Stimulated activated naive CD8-positive, alpha-beta T cell treated with anti-CD3 and anti-CD28 coated beads, Interleukin-15, amount 100 ng/mL, for 72 hours (primary cell): ENCODE results near the gene KIZ.

ENCODE experiments used
- ATAC-seq: fragments of 150-1000 bp; cut with Tn5 transposase; 2 replicates; pipeline ENCODE4 v1.10.0; 2021; ENCODE audit warnings: mild to moderate bottlenecking, moderate library complexity
- DNase-seq, 2 donors: peaks; one replicate each; pipeline ENCODE4 v3.0.0; 2021 to 2022
- H3K27ac Mint-ChIP-seq, 2 donors: one replicate each; pipeline ENCODE4 v1.8.0; 2022; ENCODE audit warnings: mild to moderate bottlenecking in 2 of 2, mixed read lengths in 2 of 2, moderate library complexity in 2 of 2
- H3K27me3 Mint-ChIP-seq: one replicate; pipeline ENCODE4 v1.8.0; 2022; ENCODE audit warnings: mixed read lengths
- H3K4me1 Mint-ChIP-seq: one replicate; pipeline ENCODE4 v1.8.0; 2022; ENCODE audit warnings: mild to moderate bottlenecking, mixed read lengths
- H3K4me3 Mint-ChIP-seq, 2 donors: one replicate each; pipeline ENCODE4 v1.8.0; 2022; ENCODE audit warnings: mild to moderate bottlenecking in 2 of 2, mixed read lengths in 2 of 2, moderate library complexity in 1 of 2
- H3K9me3 Mint-ChIP-seq, 2 donors: one replicate each; pipeline ENCODE4 v1.8.0; 2022; ENCODE audit warnings: mixed read lengths in 2 of 2

Gene KIZ

DNA sequence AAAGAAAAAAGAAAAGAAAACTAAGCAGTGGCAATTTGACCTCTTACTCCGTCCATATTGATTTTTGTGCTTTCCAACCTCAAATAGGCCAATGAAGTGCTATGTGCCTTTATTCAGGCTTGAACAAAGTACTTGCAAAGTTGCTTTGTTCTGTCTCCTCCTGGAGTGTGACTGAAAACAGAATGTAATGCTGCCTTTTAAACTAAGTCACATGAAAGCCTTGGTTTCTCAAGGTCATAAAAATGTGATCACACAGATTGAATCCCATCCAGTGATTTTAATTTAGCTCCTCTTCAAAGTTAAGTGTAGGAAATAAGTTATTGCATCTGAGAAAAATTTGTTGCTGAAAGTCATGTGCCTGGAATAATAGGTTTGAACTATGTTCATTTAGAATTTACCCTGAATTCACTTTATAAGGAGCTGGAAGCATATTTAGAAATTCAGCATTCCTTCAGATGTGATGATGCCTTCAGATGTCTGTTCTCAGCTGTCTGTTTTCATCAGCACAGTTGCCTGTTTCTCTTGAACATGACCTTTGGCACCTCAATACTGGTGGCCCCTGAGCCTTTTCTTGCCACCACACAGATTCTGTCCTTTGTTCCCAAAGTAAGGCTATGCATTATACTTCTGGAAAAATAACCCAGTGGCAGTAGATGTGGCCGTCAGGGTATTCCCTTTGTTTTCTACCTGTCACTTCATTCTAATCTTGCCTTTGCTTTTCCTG, 48.8 kb downstream of the KIZ start:
- H3K9me3 Mint-ChIP-seq: peaks cover 5 to 8% of the 10 kb centered on the region in 2 donors
- no peaks in the 10 kb centered on the region for H3K27me3 Mint-ChIP-seq
- ATAC-seq: no peak
- H3K27ac Mint-ChIP-seq: no peak overlapping the region
- H3K4me3 Mint-ChIP-seq: no peak overlapping the region
- peaks cover 18% of the 10 kb centered on the region for H3K4me1 Mint-ChIP-seq
- no peak for DNase-seq

DNA sequence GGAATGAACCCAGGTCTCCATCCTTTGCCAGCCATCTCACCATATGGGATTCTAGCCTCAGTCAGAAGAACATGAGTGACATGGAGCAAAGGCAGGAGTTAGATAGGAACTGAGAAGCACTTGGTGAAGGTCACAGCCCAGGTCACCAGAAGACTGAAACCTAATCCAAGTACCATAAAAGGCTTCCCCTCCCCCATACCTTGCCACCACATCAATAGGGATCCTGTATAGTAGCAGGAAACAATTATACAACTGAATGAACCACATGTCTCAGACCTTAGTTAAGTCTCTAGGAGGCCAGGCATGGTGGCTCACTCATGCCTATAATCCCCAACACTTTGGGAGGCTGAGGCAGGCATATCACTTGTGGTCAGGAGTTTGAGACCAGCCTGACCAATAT, 49.6 kb downstream of the KIZ start:
- ATAC-seq: peak; percentile 54

GRCh38 chr20:21177767-21178166, 51.9 kb downstream of the KIZ start:
- Mint-ChIP-seq H3K4me3 (no peak overlapping the region), H3K27ac (no peak overlapping the region), H3K4me1 (peaks cover 18% of the 10 kb centered on the region), H3K9me3 (peaks cover 0 to 8% of the 10 kb centered on the region in 2 donors), H3K27me3 (no peaks in the 10 kb centered on the region)
- ATAC-seq (no peak), DNase-seq (no peak)

More for the DNA sequence above, 49.6 kb downstream of the KIZ start:
- H3K9me3 Mint-ChIP-seq: peaks cover 4 to 8% of the 10 kb centered on the region in 2 donors
- DNase-seq: no peak
- H3K4me3 Mint-ChIP-seq: no peak overlapping the region
- no peaks in the 10 kb centered on the region for H3K27me3 Mint-ChIP-seq
- peaks cover 18% of the 10 kb centered on the region for H3K4me1 Mint-ChIP-seq
- H3K27ac Mint-ChIP-seq: peak overlapping the region in 1 of 2 donors; percentile 24

- peak overlapping the region in 1 of 2 donors; percentile 37 for H3K27ac Mint-ChIP-seq
- H3K27me3 Mint-ChIP-seq: no peaks in the 10 kb centered on the region
- H3K9me3 Mint-ChIP-seq: peaks cover 0 to 8% of the 10 kb centered on the region in 2 donors
- H3K4me1 Mint-ChIP-seq: peaks cover 18% of the 10 kb centered on the region
- H3K4me3 Mint-ChIP-seq: no peak overlapping the region
- ATAC-seq: no peak
- DNase-seq: no peak
Observed at GRCh38 chr20:21179757-21180156, 53.9 kb downstream of the KIZ start.

DNA sequence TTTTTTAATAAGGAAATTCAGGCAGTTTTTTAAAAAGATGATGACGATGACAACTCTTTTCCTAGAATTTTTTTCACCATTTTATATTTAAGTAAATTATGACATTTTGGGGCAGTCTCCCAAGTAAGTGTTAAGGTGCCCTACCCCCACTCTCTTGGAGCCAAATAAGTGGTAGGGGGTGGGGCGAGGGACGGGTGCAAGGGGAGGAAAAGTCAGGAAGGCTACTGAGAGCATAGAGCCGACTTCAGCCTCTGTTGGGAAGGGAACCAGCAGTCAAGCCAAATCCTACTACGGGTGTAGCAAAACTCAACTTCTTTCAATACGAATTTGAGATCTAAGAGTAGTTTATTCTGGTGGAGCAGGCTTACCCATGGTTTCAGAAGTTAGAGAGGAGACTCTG, 54.4 kb downstream of the KIZ start:
- ATAC-seq (no peak), DNase-seq (no peak)
- Mint-ChIP-seq H3K27me3 (no peaks in the 10 kb centered on the region), H3K4me3 (no peak overlapping the region), H3K27ac (peak overlapping the region in 1 of 2 donors; percentile 19), H3K9me3 (peaks cover 0 to 8% of the 10 kb centered on the region in 2 donors), H3K4me1 (peaks cover 14% of the 10 kb centered on the region)

- ATAC-seq (no peak), DNase-seq (no peak)
- no peak overlapping the region for H3K4me3 Mint-ChIP-seq
- H3K27me3 Mint-ChIP-seq: no peaks in the 10 kb centered on the region
- H3K4me1 Mint-ChIP-seq: peaks cover 8% of the 10 kb centered on the region
- H3K27ac Mint-ChIP-seq: no peak overlapping the region
- H3K9me3 Mint-ChIP-seq: peaks cover 0 to 8% of the 10 kb centered on the region in 2 donors
Observed at GRCh38 chr20:21181028-21181427, 55.1 kb downstream of the KIZ start.

- ATAC-seq (no peak), DNase-seq (no peak)
- Mint-ChIP-seq H3K27ac (no peak overlapping the region), H3K9me3 (no peaks in the 10 kb centered on the region), H3K4me1 (peaks cover 8% of the 10 kb centered on the region), H3K4me3 (no peak overlapping the region), H3K27me3 (no peaks in the 10 kb centered on the region)
Observed at GRCh38 chr20:21182832-21183563, 57.1 kb downstream of the KIZ start.

GRCh38 chr20:21183722-21184121, 57.8 kb downstream of the KIZ start:
- DNase-seq: no peak
- peak overlapping the region in 1 of 2 donors; percentile 56 for H3K27ac Mint-ChIP-seq
- H3K27me3 Mint-ChIP-seq: no peaks in the 10 kb centered on the region
- ATAC-seq: no peak
- H3K9me3 Mint-ChIP-seq: no peaks in the 10 kb centered on the region
- H3K4me3 Mint-ChIP-seq: no peak overlapping the region
- peaks cover 6% of the 10 kb centered on the region for H3K4me1 Mint-ChIP-seq

DNA sequence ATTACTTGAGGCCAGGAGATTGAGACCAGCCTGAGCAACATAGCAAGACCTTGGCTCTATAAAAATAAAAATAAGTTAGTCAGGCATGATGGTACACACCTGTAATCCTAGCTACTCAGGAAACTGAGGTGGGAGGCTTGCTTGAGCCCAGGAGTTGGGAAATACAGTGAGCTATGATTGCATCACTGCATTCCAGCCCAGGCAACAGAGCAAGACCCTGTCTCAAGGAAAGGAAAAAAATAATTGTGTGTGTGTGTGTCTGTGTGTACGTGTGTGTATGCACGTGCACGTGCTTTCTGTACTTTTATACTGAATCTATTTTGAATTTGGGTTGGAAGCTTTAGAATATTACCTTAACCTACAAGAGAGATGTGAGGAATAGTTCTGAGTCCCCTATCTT, 58.9 kb downstream of the KIZ start:
- DNase-seq: no peak
- Mint-ChIP-seq H3K27ac (peak overlapping the region in 1 of 2 donors; percentile 54), H3K4me1 (no peaks in the 10 kb centered on the region), H3K27me3 (no peaks in the 10 kb centered on the region), H3K4me3 (no peak overlapping the region), H3K9me3 (no peaks in the 10 kb centered on the region)
- no peak for ATAC-seq

GRCh38 chr20:21185849-21186248, 60.0 kb downstream of the KIZ start:
- Mint-ChIP-seq H3K4me1 (no peaks in the 10 kb centered on the region), H3K27ac (no peak overlapping the region), H3K27me3 (no peaks in the 10 kb centered on the region), H3K9me3 (no peaks in the 10 kb centered on the region), H3K4me3 (no peak overlapping the region)
- DNase-seq (no peak), ATAC-seq (no peak)

DNA sequence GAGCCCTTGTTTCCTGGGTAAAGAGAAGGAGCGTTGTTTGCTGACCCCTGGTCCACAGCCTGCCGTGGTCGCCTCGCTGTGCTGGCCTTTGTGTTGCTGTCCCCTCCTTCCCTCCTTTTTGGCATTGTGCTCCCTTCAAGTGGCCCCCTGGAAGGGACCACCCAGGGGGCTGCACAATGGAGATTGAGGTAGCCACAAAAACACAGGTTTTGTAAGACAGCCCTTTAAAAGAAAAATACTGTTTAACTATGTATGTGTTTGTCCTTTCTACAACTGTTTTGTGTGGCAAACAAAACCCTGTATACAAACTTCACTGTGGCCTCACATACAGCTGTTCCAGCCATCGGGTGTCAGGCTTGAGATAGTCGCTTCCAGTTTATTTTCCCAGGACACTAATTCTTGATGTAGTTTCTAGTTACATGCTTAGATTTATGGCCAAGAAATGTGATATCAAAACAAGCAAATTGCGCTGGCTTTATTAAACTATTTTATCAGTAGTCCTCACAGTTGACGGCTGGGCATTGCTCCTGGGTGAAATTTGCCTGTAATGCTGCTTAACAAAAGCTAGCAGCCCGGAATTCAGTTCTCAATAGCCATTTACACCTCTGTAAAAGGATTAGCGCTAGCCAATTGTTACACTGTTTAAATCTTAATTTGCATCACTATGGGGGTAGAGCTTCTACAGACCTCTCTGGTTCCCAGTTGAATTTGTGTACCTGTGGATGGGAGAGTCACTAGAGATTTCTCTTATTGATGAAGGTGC, 64.1 kb downstream of the KIZ start:
- Mint-ChIP-seq H3K4me1 (no peaks in the 10 kb centered on the region), H3K9me3 (no peaks in the 10 kb centered on the region), H3K27ac (no peak overlapping the region), H3K4me3 (no peak overlapping the region), H3K27me3 (no peaks in the 10 kb centered on the region)
- ATAC-seq: no peak
- DNase-seq: no peak

DNA sequence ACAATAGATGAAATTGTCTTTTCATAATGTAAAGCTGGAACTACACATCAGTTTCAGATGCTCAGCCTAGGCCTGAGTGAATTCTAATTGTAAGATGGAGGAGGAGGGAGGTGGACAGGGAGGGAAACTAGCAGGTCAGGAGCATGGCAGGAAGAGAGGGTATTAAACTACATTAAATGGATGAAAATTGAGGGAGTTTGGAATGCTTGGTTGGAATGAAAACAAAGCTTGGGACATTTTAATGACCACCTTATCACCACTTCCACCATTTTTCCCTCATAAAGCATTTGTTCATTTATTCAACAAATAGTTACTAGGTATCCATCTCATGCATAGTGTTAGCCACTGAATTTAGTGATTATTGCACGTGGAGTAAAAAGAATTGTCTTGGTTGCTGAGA, 65.0 kb downstream of the KIZ start:
- ATAC-seq: no peak
- no peaks in the 10 kb centered on the region for H3K9me3 Mint-ChIP-seq

DNA sequence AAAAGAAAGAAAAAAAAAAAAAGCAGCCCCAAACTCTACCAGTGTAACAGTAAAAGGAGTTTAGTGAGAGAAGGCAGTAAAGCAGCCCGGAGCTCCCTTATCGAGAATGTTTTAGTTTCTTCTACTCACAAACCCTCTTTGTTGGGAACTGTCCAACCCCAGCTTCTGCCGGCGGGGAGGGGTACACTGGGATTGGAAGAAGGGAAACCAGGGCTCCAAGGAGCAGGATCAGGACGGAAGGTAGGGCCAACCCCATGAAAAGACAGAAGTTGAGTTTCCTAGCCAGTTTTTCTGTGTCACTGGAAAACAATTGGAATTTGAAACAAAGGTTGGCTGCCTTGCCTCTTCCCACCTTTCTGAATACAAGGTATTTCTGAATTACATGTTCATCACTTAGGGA, 66.0 kb downstream of the KIZ start:
- no peaks in the 10 kb centered on the region for H3K4me1 Mint-ChIP-seq
- no peaks in the 10 kb centered on the region for H3K9me3 Mint-ChIP-seq
- no peaks in the 10 kb centered on the region for H3K27me3 Mint-ChIP-seq
- no peak overlapping the region for H3K4me3 Mint-ChIP-seq
- no peak overlapping the region for H3K27ac Mint-ChIP-seq
- ATAC-seq (no peak), DNase-seq (no peak)

More for the DNA sequence above, 65.0 kb downstream of the KIZ start:
- Mint-ChIP-seq H3K27me3 (no peaks in the 10 kb centered on the region), H3K4me3 (no peak overlapping the region), H3K4me1 (no peaks in the 10 kb centered on the region), H3K27ac (no peak overlapping the region)
- DNase-seq: no peak

DNA sequence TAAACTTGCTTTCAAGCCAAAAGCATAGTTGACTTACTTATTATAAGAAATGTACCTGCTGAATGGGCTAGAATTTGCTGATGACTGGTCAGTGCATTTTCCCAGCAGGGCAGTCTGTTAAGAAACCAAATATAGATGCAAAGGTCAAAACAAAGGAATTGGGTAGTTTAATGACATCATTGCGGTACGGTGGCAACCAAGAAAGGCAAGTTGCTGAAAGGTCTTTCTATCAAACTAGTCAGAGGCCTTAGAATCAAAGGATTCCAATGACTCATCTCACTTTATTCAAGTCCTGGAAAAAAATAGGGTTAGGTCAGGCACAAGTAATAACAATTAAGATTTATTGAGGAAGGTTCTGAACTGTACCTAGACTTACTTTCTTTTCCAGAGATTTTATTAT, 76.4 kb downstream of the KIZ start:
- Mint-ChIP-seq H3K4me1 (no peaks in the 10 kb centered on the region), H3K4me3 (no peak overlapping the region), H3K27ac (no peak overlapping the region), H3K27me3 (no peaks in the 10 kb centered on the region), H3K9me3 (no peaks in the 10 kb centered on the region)
- DNase-seq: no peak
- ATAC-seq: no peak

DNA sequence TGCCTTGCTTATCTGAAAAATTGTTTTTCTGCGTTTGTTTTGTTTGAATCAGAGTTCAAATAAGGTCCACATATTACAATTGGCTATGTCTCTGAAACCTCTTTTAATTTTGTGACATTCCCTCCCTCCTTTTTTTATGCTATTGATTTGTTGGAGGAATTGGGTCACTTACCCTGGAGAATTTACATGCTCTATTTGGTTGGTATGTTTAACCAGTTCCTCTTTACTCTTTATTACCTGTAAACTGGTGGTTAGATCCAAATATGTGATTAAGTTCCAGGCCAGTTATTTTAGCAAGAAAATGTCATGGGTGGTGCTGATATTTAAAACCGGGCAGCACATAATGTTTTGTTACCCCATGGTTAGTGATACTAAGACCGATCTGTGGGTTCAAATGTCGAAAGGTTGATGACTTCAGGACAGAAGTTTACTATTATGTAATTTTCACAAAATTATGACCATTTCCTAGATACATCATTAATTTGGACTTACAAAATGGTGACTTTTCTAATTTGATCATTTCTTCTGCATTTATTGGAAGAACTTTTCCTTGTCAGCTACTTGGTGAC, 77.3 kb downstream of the KIZ start:
- no peaks in the 10 kb centered on the region for H3K27me3 Mint-ChIP-seq
- ATAC-seq (no peak), DNase-seq (no peak)
- H3K4me1 Mint-ChIP-seq: no peaks in the 10 kb centered on the region
- H3K4me3 Mint-ChIP-seq: no peak overlapping the region
- no peaks in the 10 kb centered on the region for H3K9me3 Mint-ChIP-seq
- H3K27ac Mint-ChIP-seq: no peak overlapping the region
